ENCODE measurements around the gene PHOX2A. TPM values are rescaled to one million over a fixed set of nuclear protein-coding genes. Genes with fewer than 3 reads are reported as not detected.

PHOX2A gene
- total RNA-seq, 1 donor from 2014 or later = not detected

- intact Hi-C loops (cut with micrococcal nuclease) = no loop called here
Observed at GRCh38 chr11:72189455-72190250, 54.3 kb downstream of the PHOX2A start.

Other genes with a start within 250 kb of the PHOX2A start
- 19.2 and 22.8 TPM in 2 replicates for gene IL18BP, start 245.3 kb downstream of the PHOX2A start, total RNA-seq
- gene NUMA1, start 163.6 kb downstream of the PHOX2A start, total RNA-seq = 181 and 183 TPM in 2 replicates
- 6.2 and 6.7 TPM in 2 replicates for gene LRRC51, start 163.3 kb downstream of the PHOX2A start, total RNA-seq
- 81.5 and 82.6 TPM in 2 replicates for gene LAMTOR1, start 140.9 kb downstream of the PHOX2A start, total RNA-seq
- not detected in 2 replicates for gene TOMT, start 138.3 kb downstream of the PHOX2A start, total RNA-seq
- gene ANAPC15, start 131.5 kb downstream of the PHOX2A start, total RNA-seq = 46.0 and 53.8 TPM in 2 replicates
- gene FOLR3, start 108.5 kb downstream of the PHOX2A start, total RNA-seq = not detected in 2 replicates
- gene FOLR1, start 52.0 kb downstream of the PHOX2A start, total RNA-seq = not detected in 2 replicates
- not detected in 2 replicates for gene FOLR2, start 27.4 kb downstream of the PHOX2A start, total RNA-seq
- 111 and 117 TPM in 2 replicates for gene INPPL1, start 19.4 kb downstream of the PHOX2A start, total RNA-seq
- 23.2 and 29.5 TPM in 2 replicates for gene CLPB, start 190.4 kb upstream of the PHOX2A start, total RNA-seq

All from T-helper 1 cell treated with Interleukin-12 subunit alpha and Interleukin-12 subunit beta and Interleukin-4 antibody, amounts not matched to agents 30 ng/mL and 1 ng/mL, for 36 hours (primary cell).